GM10266 (cell line): Measurements from ENCODE around the gene STYXL1.
"Not testable (repeated sequence)": the region's sequence is repeated elsewhere in the genome, so short reads cannot be mapped to it uniquely, and the experiment has no call there.

Source experiments
- DNase-seq: peaks from one replicate; pipeline ENCODE4 v3.0.0; 2012; ENCODE audit errors: extremely low spot score
- TF ChIP-seq, protein P1 (sequence below): IDR thresholded peaks from 2 replicates; pipeline ENCODE4 v1.5.1; 2012; ENCODE audit warnings: mild to moderate bottlenecking, low read depth; ENCODE audit not compliant: control insufficient read depth, insufficient read depth; ENCODE audit errors: missing control alignments

The STYXL1 gene

DNA sequence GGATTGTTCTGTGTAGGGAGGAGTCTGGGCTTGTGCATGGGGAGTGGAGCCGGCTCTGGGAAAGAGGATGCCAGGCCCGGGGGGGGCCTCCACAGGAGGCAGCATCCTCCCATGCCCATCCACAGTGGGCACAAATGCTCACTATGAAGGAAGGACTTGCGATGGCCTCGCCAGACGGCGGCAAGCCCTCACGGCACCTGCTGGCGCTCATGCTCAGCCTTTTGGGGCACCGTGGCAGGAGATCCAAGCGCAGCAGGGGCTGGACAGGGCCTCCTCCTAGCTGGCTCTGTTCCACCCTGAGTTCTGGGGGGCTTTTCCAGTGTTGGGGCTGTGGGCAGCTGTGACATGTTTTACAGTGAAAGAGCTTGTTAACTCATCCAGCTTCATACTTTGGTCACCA is 15.3 kb upstream of the STYXL1 start:
- DNase-seq: no peak
- TF ChIP-seq, protein P1, sequence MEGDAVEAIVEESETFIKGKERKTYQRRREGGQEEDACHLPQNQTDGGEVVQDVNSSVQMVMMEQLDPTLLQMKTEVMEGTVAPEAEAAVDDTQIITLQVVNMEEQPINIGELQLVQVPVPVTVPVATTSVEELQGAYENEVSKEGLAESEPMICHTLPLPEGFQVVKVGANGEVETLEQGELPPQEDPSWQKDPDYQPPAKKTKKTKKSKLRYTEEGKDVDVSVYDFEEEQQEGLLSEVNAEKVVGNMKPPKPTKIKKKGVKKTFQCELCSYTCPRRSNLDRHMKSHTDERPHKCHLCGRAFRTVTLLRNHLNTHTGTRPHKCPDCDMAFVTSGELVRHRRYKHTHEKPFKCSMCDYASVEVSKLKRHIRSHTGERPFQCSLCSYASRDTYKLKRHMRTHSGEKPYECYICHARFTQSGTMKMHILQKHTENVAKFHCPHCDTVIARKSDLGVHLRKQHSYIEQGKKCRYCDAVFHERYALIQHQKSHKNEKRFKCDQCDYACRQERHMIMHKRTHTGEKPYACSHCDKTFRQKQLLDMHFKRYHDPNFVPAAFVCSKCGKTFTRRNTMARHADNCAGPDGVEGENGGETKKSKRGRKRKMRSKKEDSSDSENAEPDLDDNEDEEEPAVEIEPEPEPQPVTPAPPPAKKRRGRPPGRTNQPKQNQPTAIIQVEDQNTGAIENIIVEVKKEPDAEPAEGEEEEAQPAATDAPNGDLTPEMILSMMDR: no peak

DNA sequence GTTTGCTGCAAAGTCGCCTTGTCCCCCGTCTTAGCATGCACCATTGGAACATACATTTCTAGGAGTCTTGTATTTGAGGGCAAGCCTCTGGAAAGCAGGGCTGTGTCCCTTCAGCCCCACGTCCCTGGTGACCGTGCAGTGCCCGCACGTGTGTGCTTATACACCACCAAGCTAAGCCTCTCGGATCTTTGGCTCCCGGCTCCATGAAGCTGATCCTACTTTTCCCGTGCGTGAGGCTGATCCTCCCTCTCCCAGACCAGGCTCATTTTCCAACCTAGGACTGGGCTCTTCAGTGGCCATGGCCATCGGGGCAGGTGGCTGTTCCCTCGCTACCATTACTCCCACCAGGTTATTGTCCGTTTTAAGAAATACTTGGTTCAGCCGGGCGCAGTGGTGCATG is 14.5 kb upstream of the STYXL1 start:
- DNase-seq: no peak
- TF ChIP-seq, protein P1: no peak

DNA sequence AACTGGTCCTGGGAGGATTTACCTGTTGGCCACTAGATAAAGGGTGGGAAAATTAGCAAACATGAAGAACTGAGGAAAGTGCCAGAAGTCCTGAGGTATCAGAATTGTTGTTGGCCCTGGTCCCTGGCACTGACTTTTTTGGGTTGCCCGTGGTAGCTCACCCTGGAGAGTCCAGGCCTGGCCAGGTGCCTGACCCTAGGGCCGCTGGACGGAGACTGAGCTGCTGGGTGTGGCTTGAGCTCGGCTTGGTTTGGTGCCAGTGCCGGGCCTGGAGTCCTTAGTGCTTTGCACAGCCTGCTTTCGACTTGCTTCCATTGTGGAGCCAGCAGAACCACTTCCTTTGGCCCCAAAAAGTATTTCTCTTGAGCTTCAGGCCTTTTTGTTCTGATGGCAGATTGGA is 13.0 kb upstream of the STYXL1 start:
- DNase-seq: no peak
- TF ChIP-seq, protein P1: no peak

DNA sequence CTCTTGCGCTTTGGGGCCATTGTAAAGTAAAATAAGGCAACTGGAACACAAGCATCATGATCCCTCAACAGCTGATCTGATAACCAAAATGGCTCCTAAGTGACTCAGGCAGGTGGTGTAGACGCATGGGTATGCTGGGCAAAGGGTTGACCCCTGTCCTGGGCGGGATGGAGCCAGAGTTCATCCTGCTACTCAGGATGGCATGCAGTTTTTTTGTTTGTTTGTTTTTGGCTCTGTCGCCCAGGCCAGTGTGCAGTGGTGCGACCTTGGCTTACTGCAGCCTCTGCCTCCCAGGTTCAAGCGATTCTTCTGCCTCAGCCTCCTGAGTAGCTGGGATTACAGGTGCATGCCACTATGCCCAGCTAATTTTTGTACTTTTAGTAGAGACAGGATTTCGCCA is 10.9 kb upstream of the STYXL1 start:
- not testable (repeated sequence) for DNase-seq

DNA sequence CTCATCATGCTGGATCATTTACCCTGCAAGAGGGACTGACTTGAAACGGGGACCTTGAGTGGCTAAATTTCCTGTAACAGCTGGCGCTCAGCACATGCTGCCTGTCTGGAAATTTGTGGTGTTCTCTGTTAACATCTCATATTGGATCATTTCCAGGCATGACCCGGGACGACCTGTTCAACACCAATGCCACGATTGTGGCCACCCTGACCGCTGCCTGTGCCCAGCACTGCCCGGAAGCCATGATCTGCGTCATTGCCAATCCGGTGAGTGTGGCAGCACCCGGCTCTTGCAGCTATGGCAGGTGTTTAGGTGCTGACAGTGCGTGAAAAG is 10.0 kb upstream of the STYXL1 start:
- no peak for DNase-seq
- TF ChIP-seq, protein P1: no peak

DNA sequence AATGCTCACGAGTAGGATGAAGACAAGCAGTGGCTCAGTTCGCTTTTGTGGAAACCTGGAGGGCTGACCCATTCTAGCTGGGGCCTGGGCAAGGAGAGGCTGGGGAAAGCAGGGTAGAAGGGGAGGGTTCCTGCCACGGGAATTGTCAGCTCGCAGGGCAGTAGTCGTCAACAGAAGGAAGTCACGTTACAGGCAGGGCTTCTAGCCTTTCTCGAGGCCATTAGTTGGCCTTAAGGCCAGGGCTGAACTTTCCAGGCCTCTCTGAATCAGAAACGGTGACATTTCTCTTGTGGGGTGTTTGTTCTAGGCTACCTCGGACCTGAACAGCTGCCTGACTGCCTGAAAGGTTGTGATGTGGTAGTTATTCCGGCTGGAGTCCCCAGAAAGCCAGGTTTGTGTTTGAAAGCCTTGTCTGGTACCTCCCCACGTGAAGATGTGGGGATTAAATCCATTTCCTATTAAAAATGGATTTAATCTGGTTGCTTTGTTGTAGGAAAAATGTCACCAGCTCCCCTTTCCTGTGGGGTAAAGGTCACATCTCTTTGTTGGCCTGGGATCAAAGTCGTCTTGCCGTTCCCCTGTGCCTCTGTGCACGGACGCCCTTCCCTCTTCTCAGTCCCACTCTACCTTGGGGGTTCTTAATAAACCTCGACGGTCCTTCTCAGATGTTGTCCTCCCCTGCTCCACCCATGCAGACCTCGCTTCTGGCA is 9.5 kb upstream of the STYXL1 start:
- TF ChIP-seq, protein P1: no peak
- DNase-seq: no peak

DNA sequence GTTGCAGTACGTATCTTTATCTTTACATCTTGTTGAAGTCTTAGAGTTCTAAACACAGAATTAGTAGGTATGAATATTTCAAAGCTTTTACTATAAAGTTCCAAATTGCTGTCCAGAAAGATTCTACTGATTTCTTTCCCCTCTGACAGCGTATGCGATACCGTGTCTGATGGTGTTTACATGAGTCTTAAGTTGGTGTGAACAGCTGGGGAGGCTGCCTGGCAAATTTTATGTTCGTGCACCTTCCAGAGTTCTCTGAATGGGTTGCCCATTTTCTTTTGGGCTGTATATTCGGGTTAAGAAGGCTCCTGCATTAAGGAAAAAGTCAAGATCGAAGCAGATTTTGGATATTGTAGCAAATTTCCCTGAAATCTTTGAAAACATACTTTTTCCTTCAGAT is 8.4 kb upstream of the STYXL1 start:
- DNase-seq: no peak
- TF ChIP-seq, protein P1: no peak

DNA sequence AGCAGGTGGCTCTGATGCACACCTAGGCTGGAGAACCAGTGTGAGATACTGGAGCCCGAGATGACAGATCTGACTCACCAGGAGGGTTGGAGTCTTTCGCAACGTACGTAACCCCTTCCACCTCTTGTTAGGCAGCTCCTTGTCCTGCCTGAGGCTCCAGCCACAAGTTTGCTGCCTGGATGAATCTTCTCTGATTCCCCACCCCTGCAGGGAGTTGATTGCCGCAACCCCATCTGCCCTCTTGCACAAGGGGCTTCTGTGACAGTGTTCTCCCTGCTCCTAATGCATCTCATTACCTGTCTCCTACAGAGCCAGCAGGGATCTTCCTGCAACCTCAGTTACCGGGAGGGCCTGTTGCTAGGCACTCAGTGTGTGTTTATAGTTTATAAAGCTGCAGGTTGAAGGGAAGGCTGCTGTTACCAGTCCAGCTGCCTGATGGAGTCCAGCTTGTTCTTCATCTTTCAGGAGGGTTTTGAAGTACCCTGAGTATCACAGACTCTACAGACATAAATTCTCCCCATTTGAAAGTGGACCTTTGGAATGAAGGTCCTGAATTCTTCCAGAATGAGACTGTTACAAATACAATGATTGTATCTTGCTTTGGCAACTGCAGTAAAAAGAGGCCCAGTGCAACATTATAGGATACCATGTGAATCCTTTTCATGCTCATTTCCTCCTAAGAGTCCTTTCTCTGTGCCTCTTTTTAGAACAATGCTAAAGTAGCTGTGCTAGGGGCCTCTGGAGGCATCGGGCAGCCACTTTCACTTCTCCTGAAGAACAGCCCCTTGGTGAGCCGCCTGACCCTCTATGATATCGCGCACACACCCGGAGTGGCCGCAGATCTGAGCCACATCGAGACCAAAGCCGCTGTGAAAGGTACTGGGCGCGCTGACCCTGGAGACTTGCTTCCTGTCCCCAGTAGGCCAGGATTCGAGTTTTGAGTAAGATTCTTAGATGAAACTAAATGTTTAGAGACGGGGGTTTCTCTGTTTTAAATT is 6.6 kb upstream of the STYXL1 start:
- TF ChIP-seq, protein P1: no peak
- DNase-seq: no peak
